ENCODE results near the gene SNAPIN. TPM values are rescaled to one million over a fixed set of nuclear protein-coding genes. Genes with fewer than 3 reads are reported as not detected.

The SNAPIN gene
- total and polyA plus RNA-seq, 9 of the 15 experiments (the other 6 are each of a cell fraction or from before 2014, with no cell fraction given) = 11.2 to 43.9 (median 32.3) TPM

GRCh38 chr1:153628638-153629342 lies 29.7 kb upstream of the SNAPIN start:
- no peaks in the 10 kb centered on the region for H4K20me1 ChIP-seq (replicated peaks; ENCODE audit: control insufficient read depth, insufficient read depth, low read length)
- intact Hi-C loops (cut with micrococcal nuclease) = no loop called here
- H3K27me3 ChIP-seq (ENCODE audit: control insufficient read depth in 2 of 2, insufficient read depth in 2 of 2, low read length in 2 of 2) = no peaks in the 10 kb centered on the region
- H2AFZ ChIP-seq (ENCODE audit: low read depth, low read length) = peak overlapping the region; percentile 97
- H3K9ac ChIP-seq (ENCODE audit: insufficient read depth in 1 of 2, low read depth in 2 of 2, low read length in 2 of 2) = peak overlapping the region; percentile 30 to 90; a peak in 3 of 4 replicates
- peak overlapping the region; percentile 31; the same call in 1 of the 3 replicates for H3K27ac ChIP-seq (ENCODE audit: extremely low read depth, low read depth, low read length)
- CTCF ChIA-PET (ENCODE audit: low intra/inter-chr PET ratio) = no interaction called here
- peaks cover 6% of the 10 kb centered on the region; the same call in 1 of the 3 replicates for H3K79me2 ChIP-seq (ENCODE audit: control insufficient read depth, insufficient read depth, low read length)
- H3K9me1 ChIP-seq (ENCODE audit: control insufficient read depth, insufficient read depth, low read length) = no peaks in the 10 kb centered on the region
- peaks cover 31 to 48% of the 10 kb centered on the region in 2 experiments for H3K4me1 ChIP-seq (replicated peaks in 1 of 2; ENCODE audit: control insufficient read depth in 2 of 2, insufficient read depth in 2 of 2, low read length in 2 of 2)
- no peak for FAIRE-seq
- in situ Hi-C loops (cut with MboI) = no loop called here
- H3K36me3 ChIP-seq (ENCODE audit: control insufficient read depth, insufficient read depth, low read length) = peaks cover 9% of the 10 kb centered on the region; the same call in 2 of the 3 replicates
- no peak for DNase-seq (ENCODE audit: extremely low read depth in 1 of 4, low spot score in 3 of 4)
- peak overlapping the region; percentile 20; the same call in 1 of the 2 replicates for H3K4me3 ChIP-seq
- H3K9me3 ChIP-seq (replicated peaks; ENCODE audit: control insufficient read depth, insufficient read depth, low read depth, low read length) = no peaks in the 10 kb centered on the region
- TF ChIP-seq MYBL2 (IDR thresholded peaks at IDR 0.05; ENCODE audit: low read depth) (no peak), MYBL2 (CRISPR knock-in tag; IDR thresholded peaks at IDR 0.05; ENCODE audit: borderline replicate concordance) (no peak), EZH2 (IDR thresholded peaks at IDR 0.05; ENCODE audit: borderline replicate concordance, low read depth, low read length) (no peak), HMGXB4 (CRISPR knock-in tag; IDR thresholded peaks at IDR 0.05) (no peak), TFE3 (CRISPR knock-in tag; IDR thresholded peaks at IDR 0.05) (no peak), POLR2B (IDR thresholded peaks at IDR 0.05; ENCODE audit: low read depth, partially characterized antibody) (no peak), MAFG (tag; conservative IDR thresholded peaks at IDR 0.05) (no peak)
- no peak for ATAC-seq
- TSS peak; percentile 69 for BruUV-seq (replicated peaks)
- H3K4me2 ChIP-seq (ENCODE audit: insufficient read depth, low read length) = peak overlapping the region; percentile 86
- POLR2A ChIA-PET = interaction anchor here (1.1 to 4.3 kb wide), 8 partner anchors 10 to 256 kb away, joined by 3 to 70 read pairs (median 6); partner anchors contain the start of gene S100A14
- WGBS (ENCODE audit: insufficient coverage, low coverage, missing lambda C conversion rate) = 33% methylated on average over 6 of the region's 6 CpGs

All from K562 (cell line).